KOPT-K1 (cell line): Measurements from ENCODE around the gene CD302.
"Not testable (repeated sequence)": the region's sequence is repeated elsewhere in the genome, so short reads cannot be mapped to it uniquely, and the experiment has no call there.

Experiments
- H3K27ac ChIP-seq: fragments of 200-600 bp; sonication (generic); 2 replicates; pipeline ENCODE4 v1.5.1; 2016; ENCODE audit warnings: antibody characterized with exemption, mild to moderate bottlenecking, low read depth, low read length; ENCODE audit not compliant: poor library complexity, severe bottlenecking
- H3K36me3 ChIP-seq: fragments of 200-600 bp; sonication (generic); 2 replicates; pipeline ENCODE4 v1.5.1; 2017; ENCODE audit warnings: antibody characterized with exemption, mild to moderate bottlenecking, low read length, moderate library complexity; ENCODE audit not compliant: insufficient read depth
- H3K9me3 ChIP-seq: fragments of 200-600 bp; sonication (generic); 2 replicates; pipeline ENCODE4 v1.5.1; 2017; ENCODE audit warnings: antibody characterized with exemption, low read length, mild to moderate bottlenecking; ENCODE audit not compliant: insufficient read depth, poor library complexity, severe bottlenecking

Gene CD302

GRCh38 chr2:159804941-159805340 is 6.9 kb upstream of the CD302 start:
- H3K36me3 ChIP-seq, result 0 out of 2 replicates have a peak, but pooled peaks cover 10% of the 10 kb centered on the region
- H3K9me3 ChIP-seq, result no peaks in the 10 kb centered on the region
- H3K27ac ChIP-seq, result no peak overlapping the region

DNA sequence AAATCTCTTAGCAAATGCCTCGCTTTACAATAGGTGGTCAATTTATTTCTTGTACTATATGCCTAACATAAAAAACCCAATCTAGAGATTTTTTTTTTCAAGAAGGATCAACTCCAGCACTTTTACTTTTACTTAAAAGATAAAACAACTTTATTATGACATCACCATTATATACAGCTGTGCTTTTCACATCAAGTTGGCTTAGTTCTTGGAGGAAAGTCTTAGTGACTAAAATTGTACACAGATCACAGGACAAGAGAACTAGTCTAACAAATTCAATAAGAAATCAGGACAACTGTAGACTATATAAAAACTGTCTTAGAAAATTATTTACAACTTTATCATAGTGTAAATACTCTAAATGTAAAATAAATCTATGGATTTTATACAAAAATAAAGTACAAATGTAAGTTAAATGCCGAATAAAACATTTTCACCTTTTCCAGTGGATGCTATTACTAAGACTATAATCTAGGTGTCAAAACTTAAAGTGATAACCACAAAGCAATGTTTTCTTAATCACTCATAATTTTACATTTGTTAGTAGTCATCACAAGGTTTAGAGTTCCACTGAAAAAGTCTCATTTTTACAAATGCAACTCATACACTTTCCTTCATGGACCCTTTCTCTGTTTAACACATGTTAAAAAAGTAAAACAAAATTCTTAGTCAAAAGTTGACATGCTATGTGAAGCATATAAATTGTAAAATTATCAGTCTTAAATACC is 5.4 kb upstream of the CD302 start:
- Histone ChIP-seq H3K27ac (no peak overlapping the region), H3K9me3 (no peaks in the 10 kb centered on the region), H3K36me3 (0 out of 2 replicates have a peak, but pooled peaks cover 10% of the 10 kb centered on the region)

DNA sequence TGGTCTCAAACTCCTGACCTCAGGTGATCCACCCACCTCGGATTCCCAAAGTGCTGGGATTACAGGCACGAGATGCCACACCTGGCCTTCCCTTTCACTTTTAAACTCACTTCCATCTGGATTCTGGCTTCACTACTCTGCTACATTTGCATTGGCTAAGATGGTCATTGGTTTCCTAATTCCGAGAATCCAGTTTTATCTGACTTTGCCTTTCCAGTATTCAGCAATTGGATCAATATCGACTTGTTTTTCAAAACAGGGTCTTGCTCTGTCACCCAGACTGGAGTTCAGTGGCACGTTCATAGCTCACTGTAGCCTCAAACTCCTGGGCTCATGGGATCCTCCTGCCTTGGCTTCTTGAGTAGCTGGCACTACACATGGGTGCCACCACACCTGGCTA is 4.7 kb upstream of the CD302 start:
- 0 out of 2 replicates have a peak, but pooled peaks cover 4% of the 10 kb centered on the region for H3K36me3 ChIP-seq
- no peaks in the 10 kb centered on the region for H3K9me3 ChIP-seq
- no peak overlapping the region for H3K27ac ChIP-seq

GRCh38 chr2:159799833-159800232 is 1.8 kb upstream of the CD302 start:
- no peaks in the 10 kb centered on the region for H3K36me3 ChIP-seq
- no peak overlapping the region for H3K27ac ChIP-seq
- H3K9me3 ChIP-seq, result no peaks in the 10 kb centered on the region

- Histone ChIP-seq H3K9me3 (no peaks in the 10 kb centered on the region), H3K36me3 (no peaks in the 10 kb centered on the region), H3K27ac (no peak overlapping the region)
These were observed 343 bp upstream of the CD302 start for GRCh38 chr2:159798376-159798725.

GRCh38 chr2:159797225-159797542 is 824 bp downstream of the CD302 start:
- H3K36me3 ChIP-seq, result no peaks in the 10 kb centered on the region

DNA sequence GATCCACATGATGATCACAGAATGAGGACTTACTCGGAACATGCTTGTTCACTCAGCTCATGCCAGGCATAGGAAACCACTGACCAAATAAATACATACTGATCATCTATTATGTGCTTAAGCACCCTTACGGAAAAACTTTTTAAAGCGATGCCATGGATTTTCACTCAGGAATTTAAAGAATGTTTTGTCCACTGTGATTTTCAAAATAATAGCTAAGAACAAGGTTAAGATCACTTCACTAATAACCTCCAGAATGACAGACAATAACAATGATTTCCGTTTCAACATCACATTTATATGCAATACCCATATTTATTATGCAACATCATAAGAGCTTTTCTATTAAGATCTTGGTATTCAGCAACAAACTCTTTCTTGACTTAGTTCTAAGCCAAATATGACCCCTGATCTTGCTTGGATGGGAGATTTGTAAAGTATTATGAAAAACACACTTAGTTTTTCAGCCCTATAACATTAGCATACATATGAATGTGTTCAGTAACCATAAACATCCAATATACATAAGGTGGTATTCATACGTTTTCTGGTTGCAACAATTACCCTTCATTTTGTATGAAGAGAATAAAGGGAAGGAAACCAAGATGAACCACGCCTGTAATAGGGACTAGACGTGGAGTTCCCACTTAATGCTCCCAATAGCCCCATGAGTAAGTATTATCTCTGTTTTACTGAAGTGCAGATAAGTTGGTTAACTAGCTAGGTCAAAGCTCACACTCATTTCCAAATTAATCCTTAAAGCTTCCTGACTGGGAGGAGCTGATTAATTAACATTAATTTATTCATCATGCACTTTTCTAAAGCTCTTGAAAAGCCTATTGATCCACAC is 1.9 kb downstream of the CD302 start:
- no peaks in the 10 kb centered on the region for H3K36me3 ChIP-seq
- H3K9me3 ChIP-seq, result no peaks in the 10 kb centered on the region
- H3K27ac ChIP-seq, result no peak overlapping the region

More at GRCh38 chr2:159797225-159797542, 824 bp downstream of the CD302 start:
- Histone ChIP-seq H3K27ac (no peak overlapping the region), H3K9me3 (no peaks in the 10 kb centered on the region)

DNA sequence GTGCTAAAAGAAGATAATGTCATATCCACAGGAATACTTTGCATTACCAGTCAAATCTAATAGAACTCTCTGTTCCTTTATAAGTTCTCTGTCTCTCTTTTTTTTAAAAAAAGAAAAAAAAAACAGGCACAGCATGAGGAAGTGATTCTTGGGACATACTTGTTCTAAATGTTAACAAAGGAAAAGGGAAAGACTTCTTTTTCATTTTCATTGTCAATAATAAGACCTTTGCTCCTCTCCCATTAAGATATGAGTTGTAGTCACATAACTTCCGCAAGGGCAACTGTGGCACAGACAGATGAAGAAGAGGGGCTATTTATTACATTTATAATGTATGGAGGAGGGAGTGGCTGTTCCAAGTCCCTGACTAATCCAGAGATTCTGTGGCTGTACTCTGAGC is 4.7 kb downstream of the CD302 start:
- Histone ChIP-seq H3K27ac (no peak overlapping the region), H3K36me3 (no peaks in the 10 kb centered on the region), H3K9me3 (no peaks in the 10 kb centered on the region)

GRCh38 chr2:159792599-159792998 is 5.4 kb downstream of the CD302 start:
- no peaks in the 10 kb centered on the region for H3K36me3 ChIP-seq
- H3K27ac ChIP-seq, result no peak overlapping the region
- H3K9me3 ChIP-seq, result no peaks in the 10 kb centered on the region

GRCh38 chr2:159792036-159792435 is 6.0 kb downstream of the CD302 start:
- Histone ChIP-seq H3K36me3 (no peaks in the 10 kb centered on the region), H3K27ac (no peak overlapping the region), H3K9me3 (no peaks in the 10 kb centered on the region)

DNA sequence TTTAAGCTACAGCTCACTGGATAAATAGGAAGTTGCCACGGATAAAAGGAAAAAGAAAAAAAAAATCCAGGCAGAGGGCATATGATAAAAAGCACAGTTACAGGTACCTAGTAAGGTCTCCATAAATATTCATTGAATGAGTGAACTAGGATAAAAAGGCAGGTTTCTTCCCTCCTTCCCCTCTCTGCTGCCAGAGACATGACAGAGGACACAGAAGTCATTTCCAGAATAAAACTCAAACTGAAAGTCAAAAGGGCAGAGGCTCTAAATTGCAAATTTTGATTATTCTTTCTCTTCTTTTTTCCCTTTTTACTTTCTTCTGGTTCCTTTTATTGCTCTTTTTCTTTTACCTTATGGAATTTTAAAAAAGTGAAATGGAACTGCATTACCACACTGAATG is 7.7 kb downstream of the CD302 start:
- no peak overlapping the region for H3K27ac ChIP-seq
- no peaks in the 10 kb centered on the region for H3K9me3 ChIP-seq
- H3K36me3 ChIP-seq, result no peaks in the 10 kb centered on the region

DNA sequence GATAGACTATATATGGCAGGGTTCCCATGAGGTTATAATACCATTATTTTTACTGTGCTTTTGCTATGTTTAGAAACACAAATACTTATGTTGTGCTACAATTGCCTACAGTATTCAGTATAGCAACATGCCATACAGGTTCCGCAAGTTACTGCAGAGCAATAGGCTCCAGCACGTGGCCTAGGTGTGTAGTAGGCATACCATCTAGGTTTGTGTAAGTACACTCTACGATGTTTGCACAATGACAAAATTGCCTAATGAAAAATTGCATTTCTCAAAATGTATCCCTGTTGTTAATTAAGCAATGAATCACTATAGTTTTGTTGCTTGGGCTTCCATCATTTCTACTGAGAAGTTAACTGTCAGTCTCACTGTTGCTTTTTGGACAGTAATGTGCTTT is 9.8 kb downstream of the CD302 start:
- no peaks in the 10 kb centered on the region for H3K36me3 ChIP-seq
- no peaks in the 10 kb centered on the region for H3K9me3 ChIP-seq
- no peak overlapping the region for H3K27ac ChIP-seq

DNA sequence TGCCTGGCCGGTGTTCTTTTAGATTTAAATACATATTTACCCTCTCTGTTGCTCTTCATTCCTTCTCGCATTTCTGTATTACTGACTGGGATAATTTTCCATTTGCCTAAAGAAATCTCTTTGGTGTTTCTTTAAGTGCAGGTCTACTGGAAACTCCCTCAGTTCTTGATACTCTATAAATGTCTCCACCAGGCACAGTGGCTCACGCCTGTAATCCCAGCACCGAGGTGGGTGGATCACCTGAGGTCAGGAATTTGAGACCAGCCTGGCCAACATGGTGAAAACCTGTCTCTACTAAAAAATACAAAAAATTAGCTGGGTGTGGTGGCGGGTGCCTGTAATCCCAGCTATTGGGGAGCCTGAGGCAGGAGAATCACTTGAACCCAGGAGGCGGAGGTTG is 10.4 kb downstream of the CD302 start:
- H3K27ac ChIP-seq, H3K36me3 ChIP-seq, H3K9me3 ChIP-seq: not testable (repeated sequence)

DNA sequence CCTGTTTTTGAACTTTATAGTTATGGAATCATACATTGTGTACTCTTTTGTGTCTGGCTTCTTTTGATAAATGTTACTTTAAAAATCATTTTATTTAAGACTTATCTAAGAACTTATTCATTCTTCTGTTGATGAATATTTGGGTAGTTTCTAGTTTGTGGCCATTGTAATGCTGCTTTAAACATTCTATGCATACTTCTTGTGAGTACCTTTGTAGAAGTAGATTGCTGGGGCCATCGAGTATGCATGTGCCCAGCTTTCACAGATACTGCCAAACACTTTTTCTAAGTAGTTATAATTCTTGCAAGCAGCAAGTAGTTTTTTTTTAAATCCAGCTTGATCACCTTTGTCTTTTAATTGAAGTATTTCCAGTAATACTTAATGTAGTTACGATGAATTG is 11.1 kb downstream of the CD302 start:
- H3K36me3 ChIP-seq, result no peaks in the 10 kb centered on the region
- H3K9me3 ChIP-seq, result no peaks in the 10 kb centered on the region
- H3K27ac ChIP-seq, result no peak overlapping the region

- Histone ChIP-seq H3K9me3 (no peaks in the 10 kb centered on the region), H3K36me3 (no peaks in the 10 kb centered on the region)
These were observed 12.8 kb downstream of the CD302 start for GRCh38 chr2:159785195-159785594.

GRCh38 chr2:159784744-159785143 is 13.3 kb downstream of the CD302 start:
- not testable (repeated sequence) for H3K27ac ChIP-seq, H3K36me3 ChIP-seq, H3K9me3 ChIP-seq

More at GRCh38 chr2:159785195-159785594, 12.8 kb downstream of the CD302 start:
- no peak overlapping the region for H3K27ac ChIP-seq
